ACC112 (cell line): ENCODE measurements around the gene CTSH.

ENCODE experiments used
- H2AFZ ChIP-seq: fragments of 200-600 bp; sonication (generic); one replicate; pipeline ENCODE4 v1.6.0; 2017; ENCODE audit warnings: antibody characterized with exemption, low read length; ENCODE audit not compliant: unreplicated experiment
- H3K27ac ChIP-seq: fragments of 200-600 bp; sonication (generic); 2 replicates; pipeline ENCODE4 v1.5.1; 2014; ENCODE audit warnings: low read depth, mild to moderate bottlenecking, antibody characterized with exemption, low read length, moderate library complexity
- H3K27me3 ChIP-seq: fragments of 200-600 bp; sonication (generic); 2 replicates; pipeline ENCODE4 v1.6.1; 2014; ENCODE audit warnings: mild to moderate bottlenecking, antibody characterized with exemption, low read length, moderate library complexity, mixed read lengths; ENCODE audit not compliant: insufficient read depth
- H3K36me3 ChIP-seq: fragments of 200-600 bp; sonication (generic); 2 replicates; pipeline ENCODE4 v1.6.1; 2016; ENCODE audit warnings: mild to moderate bottlenecking, antibody characterized with exemption, low read length, moderate library complexity, mixed read lengths; ENCODE audit not compliant: insufficient read depth
- H3K4me1 ChIP-seq: fragments of 200-600 bp; sonication (generic); one replicate; pipeline ENCODE4 v1.6.1; 2016; ENCODE audit warnings: low read length, mixed read lengths; ENCODE audit not compliant: insufficient read depth, unreplicated experiment, control insufficient read depth
- H3K4me3 ChIP-seq: fragments of 200-600 bp; sonication (generic); 2 replicates; pipeline ENCODE4 v1.5.1; 2014; ENCODE audit warnings: mild to moderate bottlenecking, low read depth, low read length
- H3K79me2 ChIP-seq: fragments of 200-600 bp; sonication (generic); one replicate; pipeline ENCODE4 v1.6.0; 2016; ENCODE audit warnings: low read length; ENCODE audit not compliant: control insufficient read depth, unreplicated experiment, insufficient read depth

Gene CTSH

DNA sequence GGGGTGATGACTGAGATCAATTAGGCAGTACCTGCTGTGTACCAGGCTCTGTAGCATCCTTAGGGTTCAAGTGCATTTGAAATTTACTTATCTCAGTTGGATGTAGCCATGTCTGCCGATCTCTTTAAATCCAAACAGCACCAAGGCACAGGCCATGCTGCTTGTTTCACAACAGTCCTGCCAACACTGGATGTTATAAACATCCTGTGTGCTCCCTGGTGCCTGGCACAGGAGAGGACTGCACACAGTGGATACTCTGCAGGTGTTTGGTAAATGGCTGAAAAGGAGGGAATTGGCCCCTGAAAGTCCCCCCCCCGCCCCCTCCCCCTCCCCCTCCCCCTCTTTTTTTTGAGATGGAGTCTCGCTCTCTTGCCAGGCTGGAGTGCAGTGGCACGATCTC, 27.0 kb downstream of the CTSH start:
- Histone ChIP-seq H2AFZ (no peak overlapping the region), H3K4me3 (no peak overlapping the region), H3K27ac (no peak overlapping the region; the same call in 1 of the 2 replicates), H3K79me2 (no peaks in the 10 kb centered on the region), H3K27me3 (no peaks in the 10 kb centered on the region), H3K4me1 (peaks cover 15% of the 10 kb centered on the region), H3K36me3 (peaks cover 14% of the 10 kb centered on the region)

DNA sequence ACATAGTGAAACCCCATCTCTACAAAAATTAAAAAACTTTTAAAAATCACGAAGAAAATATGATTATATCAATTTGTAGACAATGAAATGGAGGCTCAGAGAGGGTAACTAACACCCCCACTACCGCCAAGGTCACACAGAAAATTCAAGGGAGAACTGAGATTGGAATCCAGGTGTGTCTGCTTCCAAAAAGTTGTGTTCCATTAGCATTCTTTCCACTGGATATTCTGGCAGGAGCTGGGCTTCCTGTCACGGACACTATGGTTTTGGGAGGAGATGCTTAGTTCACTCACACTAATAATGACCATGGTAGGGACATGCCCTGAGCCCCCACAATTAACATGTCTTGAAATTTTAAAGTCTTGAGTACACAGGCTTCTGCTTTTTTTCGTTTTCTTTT, 28.8 kb downstream of the CTSH start:
- Histone ChIP-seq H3K4me1 (peaks cover 15% of the 10 kb centered on the region), H3K4me3 (no peak overlapping the region), H3K27ac (no peak overlapping the region), H3K79me2 (no peaks in the 10 kb centered on the region), H3K27me3 (no peaks in the 10 kb centered on the region), H3K36me3 (peaks cover 22% of the 10 kb centered on the region), H2AFZ (no peak overlapping the region)

DNA sequence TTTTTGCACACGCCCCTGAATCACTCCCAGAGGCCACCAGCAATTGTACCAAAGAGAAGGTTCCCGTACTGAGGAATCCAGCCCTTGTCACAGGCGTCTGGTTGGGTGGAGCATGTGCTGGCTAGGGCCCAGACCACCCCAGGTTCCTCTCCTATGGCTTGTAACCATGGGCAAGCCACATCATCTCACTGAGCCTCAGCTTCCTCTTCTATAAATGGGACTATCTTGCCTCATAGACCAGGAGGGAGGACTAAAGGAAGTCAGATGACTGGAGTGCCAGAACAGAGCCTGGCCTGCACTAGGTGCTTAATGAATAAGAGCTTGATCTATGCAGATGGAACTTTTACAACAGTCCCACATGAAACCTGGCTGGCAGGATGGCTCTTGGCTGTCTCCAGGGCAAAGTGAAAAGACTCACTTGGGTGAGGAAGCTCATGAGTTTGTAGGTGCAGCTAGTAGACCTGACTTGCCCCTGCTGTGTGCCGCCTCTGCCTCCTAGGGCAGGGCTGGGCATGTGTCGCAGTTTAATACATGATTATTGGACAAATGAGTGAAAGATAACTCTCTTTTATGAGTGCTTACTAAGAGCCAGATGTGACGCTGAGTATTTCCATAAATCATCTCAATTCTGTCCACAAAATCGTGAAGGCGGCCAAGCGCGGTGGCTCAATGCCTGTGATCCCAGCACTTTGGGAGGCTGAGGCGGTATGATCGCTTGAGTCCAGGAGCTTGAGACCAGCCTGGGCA, 29.3 kb downstream of the CTSH start:
- H3K36me3 ChIP-seq: peaks cover 26% of the 10 kb centered on the region
- H3K27ac ChIP-seq: no peak overlapping the region
- H3K79me2 ChIP-seq: no peaks in the 10 kb centered on the region

DNA sequence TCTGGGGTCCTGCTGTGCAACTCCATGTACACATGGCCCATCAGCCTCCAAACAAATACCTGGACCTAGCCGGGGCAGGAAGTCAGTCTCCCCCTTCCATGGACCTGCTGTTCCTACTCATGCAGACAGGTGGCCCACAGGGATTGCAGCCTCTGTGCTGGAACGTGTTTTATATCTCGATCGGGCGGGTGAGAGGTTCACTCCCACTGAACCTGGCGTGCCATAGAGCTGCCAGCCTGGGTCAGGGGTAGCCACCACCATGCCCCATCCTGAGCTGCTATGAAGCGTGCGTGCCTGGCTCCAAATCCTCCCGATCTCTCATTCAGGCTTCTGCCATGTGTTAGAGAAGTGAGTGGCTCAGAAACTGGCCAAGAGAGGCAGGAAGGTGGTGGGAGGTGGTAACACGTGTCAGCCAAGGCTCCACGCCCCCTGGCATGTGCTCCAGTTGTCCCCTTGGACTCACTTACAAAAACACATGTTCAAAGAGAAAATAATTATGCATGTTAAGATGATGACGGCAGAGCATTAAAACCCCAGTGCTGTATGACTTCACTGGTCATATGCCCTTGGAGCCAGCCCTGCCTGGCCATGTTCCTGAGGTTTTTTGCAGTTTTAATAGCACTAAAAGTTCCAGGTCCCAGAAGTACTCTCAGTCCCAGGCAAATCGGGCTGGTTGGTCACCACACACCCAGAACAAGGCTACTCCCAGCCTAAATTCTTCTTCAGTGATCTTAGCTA, 30.6 kb downstream of the CTSH start:
- H3K36me3 ChIP-seq: peaks cover 28% of the 10 kb centered on the region
- H3K27ac ChIP-seq: no peak overlapping the region
- H3K27me3 ChIP-seq: no peaks in the 10 kb centered on the region
- H3K79me2 ChIP-seq: peaks cover 4% of the 10 kb centered on the region
- H3K4me3 ChIP-seq: no peak overlapping the region
- peaks cover 15% of the 10 kb centered on the region for H3K4me1 ChIP-seq
- H2AFZ ChIP-seq: no peak overlapping the region

More for the DNA sequence above, 29.3 kb downstream of the CTSH start:
- Histone ChIP-seq H3K4me3 (no peak overlapping the region), H3K4me1 (peaks cover 15% of the 10 kb centered on the region), H3K27me3 (no peaks in the 10 kb centered on the region), H2AFZ (no peak overlapping the region)

DNA sequence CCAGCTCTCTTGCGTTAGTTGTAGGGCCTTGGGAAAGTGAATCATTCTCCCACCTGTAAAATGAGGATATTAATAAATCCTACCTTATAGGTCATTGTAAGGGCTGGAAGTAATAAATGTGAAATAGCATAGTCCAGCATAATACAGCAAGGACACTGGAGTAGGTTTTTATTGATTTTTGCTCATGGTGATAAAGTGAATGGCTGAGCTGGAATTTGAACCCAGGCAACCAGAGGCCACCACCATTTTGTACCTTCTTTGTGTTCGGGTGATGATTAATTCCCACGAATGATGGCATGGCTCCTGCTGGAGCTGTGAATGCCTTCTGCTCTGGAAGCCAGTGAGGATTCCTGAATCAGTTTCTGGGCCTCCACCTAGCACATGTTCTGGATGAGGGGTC, 31.8 kb downstream of the CTSH start:
- Histone ChIP-seq H3K36me3 (peaks cover 28% of the 10 kb centered on the region), H3K79me2 (peaks cover 4% of the 10 kb centered on the region), H3K27ac (no peak overlapping the region), H3K27me3 (no peaks in the 10 kb centered on the region), H3K4me1 (peaks cover 15% of the 10 kb centered on the region), H2AFZ (no peak overlapping the region), H3K4me3 (no peak overlapping the region)

DNA sequence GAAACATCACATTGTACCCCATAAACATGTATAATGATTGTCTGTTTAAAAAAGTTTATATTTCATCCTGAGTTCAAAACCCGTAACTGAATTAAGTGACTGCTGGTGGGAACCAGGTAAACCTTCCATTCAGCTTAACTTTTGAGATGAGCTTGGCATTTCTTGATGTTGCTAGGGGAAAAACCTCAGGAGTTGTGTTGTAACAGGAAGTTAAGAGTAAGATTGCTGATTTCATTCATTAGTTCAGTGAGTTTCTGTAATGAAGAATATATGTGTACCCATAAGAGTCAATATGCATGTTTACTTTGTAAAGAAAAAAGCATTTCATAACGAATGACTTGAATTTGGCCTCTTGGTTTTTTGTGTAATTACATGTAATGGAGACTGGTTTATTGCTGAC, 32.5 kb downstream of the CTSH start:
- no peaks in the 10 kb centered on the region for H3K27me3 ChIP-seq
- no peak overlapping the region for H3K27ac ChIP-seq
- no peak overlapping the region for H3K4me3 ChIP-seq
- peaks cover 28% of the 10 kb centered on the region for H3K36me3 ChIP-seq
- peaks cover 15% of the 10 kb centered on the region for H3K4me1 ChIP-seq
- no peak overlapping the region for H2AFZ ChIP-seq
- H3K79me2 ChIP-seq: peaks cover 7% of the 10 kb centered on the region

DNA sequence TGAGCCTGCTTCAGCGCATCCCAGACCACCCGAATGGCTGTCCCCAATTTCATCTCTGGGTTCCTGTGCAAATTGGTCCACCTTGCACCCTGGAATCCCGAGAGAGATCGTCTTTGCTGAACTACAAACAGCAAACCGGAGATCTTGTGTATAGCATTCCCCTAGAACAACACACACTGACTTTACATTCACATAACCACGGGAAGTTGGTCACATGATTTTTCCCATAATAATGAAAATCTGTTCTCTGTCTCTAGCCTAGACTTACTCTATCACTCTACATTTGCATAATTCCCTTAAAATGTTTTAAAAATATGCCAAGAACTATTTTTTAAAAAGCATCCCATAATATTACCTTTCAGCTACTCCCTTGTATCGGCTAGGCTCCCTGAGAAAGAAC, 34.6 kb downstream of the CTSH start:
- no peak overlapping the region for H3K4me3 ChIP-seq
- peaks cover 35% of the 10 kb centered on the region for H3K36me3 ChIP-seq
- peaks cover 15% of the 10 kb centered on the region for H3K79me2 ChIP-seq
- H3K27me3 ChIP-seq: no peaks in the 10 kb centered on the region
- H2AFZ ChIP-seq: no peak overlapping the region
- no peak overlapping the region for H3K27ac ChIP-seq
- peaks cover 28% of the 10 kb centered on the region for H3K4me1 ChIP-seq

DNA sequence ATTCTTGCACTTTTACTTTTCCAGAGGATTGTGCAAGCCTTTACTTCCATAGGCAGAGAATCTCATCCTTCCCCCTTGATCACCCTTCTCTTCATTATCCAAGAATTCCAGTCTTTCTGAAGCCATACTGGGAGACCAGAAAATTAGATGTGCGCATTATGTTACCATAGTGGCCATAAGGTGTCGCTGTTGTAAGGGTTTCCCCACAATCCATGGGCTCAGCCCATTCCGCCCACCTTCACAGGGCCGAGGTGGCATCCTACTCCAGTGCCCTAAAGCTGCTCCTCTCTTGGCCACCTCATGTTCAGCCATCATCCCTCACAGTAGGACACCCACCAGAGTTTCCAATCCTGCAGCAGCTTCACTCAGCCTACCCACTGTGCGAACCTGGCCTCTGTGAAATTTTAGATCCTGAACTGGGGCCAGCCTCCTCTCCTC, 35.0 kb downstream of the CTSH start:
- Histone ChIP-seq H3K36me3 (peaks cover 35% of the 10 kb centered on the region), H3K4me3 (no peak overlapping the region)

DNA sequence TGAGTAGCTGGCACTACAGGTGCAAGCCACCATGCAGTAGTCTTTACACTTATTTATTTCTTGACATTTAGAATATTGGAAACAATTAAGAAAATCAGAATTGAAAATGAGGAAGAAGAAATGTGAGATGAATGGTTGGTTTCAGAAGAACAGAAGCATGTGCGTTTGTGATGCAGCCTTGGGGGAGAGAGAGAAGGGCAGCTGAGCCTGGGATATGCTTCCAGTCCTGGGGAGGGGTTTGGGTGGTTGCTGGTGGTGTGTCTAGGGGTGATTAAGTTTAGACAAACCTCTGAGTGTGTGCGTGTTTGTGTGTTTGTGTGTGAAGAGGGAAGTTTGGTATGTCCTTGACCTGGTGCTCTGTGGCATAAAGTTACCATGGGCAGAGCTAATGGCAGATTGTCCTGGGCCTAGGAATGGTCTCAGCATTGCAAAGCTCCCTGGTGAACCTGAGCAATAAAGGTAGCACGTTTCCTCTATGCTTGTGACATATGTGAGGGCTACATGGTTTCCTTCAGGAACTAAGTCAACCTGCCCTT, 35.6 kb downstream of the CTSH start:
- Histone ChIP-seq H3K79me2 (peaks cover 15% of the 10 kb centered on the region), H3K36me3 (peaks cover 41% of the 10 kb centered on the region), H3K27ac (no peak overlapping the region), H3K4me1 (peaks cover 36% of the 10 kb centered on the region), H3K4me3 (no peak overlapping the region), H2AFZ (no peak overlapping the region), H3K27me3 (no peaks in the 10 kb centered on the region)

More for the DNA sequence above, 35.0 kb downstream of the CTSH start:
- no peak overlapping the region for H3K27ac ChIP-seq
- no peak overlapping the region for H2AFZ ChIP-seq
- H3K4me1 ChIP-seq: peaks cover 32% of the 10 kb centered on the region
- H3K27me3 ChIP-seq: no peaks in the 10 kb centered on the region
- peaks cover 15% of the 10 kb centered on the region for H3K79me2 ChIP-seq

DNA sequence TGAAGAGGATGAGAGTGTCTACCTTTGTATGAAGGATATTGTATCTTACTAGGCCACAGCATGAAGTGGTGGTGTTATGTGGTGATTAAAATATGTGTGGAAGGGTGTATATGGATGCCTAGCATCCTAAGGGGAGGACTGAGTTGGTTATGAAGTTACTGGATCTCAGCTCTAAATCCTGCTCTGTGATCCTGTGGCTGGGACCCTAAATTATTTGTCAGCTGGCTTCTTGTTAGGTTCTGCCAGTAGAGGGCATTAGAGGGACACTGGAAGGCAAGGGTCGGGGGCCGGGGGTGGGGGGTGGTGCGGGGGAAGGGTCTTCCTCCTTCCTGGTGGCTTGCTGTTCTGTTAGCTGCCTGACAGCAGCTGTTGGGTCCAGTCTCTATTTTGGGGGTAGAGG, 37.3 kb downstream of the CTSH start:
- Histone ChIP-seq H3K4me1 (peaks cover 48% of the 10 kb centered on the region), H3K4me3 (no peak overlapping the region), H3K36me3 (peaks cover 49% of the 10 kb centered on the region), H3K79me2 (peaks cover 15% of the 10 kb centered on the region), H2AFZ (no peak overlapping the region), H3K27me3 (no peaks in the 10 kb centered on the region), H3K27ac (peak overlapping the region; percentile 92)

DNA sequence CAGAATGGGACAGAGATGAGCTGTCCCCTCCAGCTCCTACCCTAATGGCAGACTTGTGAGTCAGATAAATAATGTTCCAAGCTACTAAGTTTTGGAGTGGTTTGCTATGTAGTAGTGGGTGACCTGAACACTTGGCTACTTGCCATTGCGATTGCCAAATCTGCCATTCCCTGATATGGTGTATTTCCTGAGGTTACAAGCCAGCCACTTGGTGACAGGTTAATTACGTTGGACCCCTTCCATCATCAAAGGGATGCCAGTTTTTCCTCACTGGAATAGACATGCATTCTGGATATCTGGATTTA, 38.6 kb downstream of the CTSH start:
- H3K27me3 ChIP-seq: no peaks in the 10 kb centered on the region
- H2AFZ ChIP-seq: no peak overlapping the region
- H3K4me1 ChIP-seq: peaks cover 61% of the 10 kb centered on the region
- peaks cover 15% of the 10 kb centered on the region for H3K79me2 ChIP-seq
- peaks cover 46% of the 10 kb centered on the region for H3K36me3 ChIP-seq
- H3K4me3 ChIP-seq: no peak overlapping the region
- H3K27ac ChIP-seq: peak overlapping the region; percentile 92
